GM23338 (cell line): ENCODE data around the gene ENTPD5. TPM values are rescaled to one million over a fixed set of nuclear protein-coding genes. Genes with fewer than 3 reads are reported as not detected.

Experiments used
- ATAC-seq: fragments of 200-7000 bp; cut with Tn5 transposase; 3 replicates; pipeline ENCODE4 v1.9.1; 2020
- DNase-seq: peaks from one replicate; pipeline ENCODE4 v3.0.0-alpha.2; 2015; ENCODE audit warnings: low spot score
- H2AFZ ChIP-seq: fragments of 200-600 bp; sonication (generic); 2 replicates; pipeline ENCODE4 v1.8.0; 2016; ENCODE audit warnings: antibody characterized with exemption, mild to moderate bottlenecking, moderate library complexity
- H3F3A ChIP-seq: fragments of 200-600 bp; sonication (generic); replicated peaks from 2 replicates; pipeline ENCODE4 v1.8.0; 2017; ENCODE audit warnings: antibody characterized with exemption, mixed run types, low read depth
- H3K27ac ChIP-seq: fragments of 200-600 bp; sonication (generic); 2 replicates; pipeline ENCODE4 v1.6.1; 2016; ENCODE audit warnings: low read depth
- H3K27me3 ChIP-seq: fragments of 200-600 bp; sonication (generic); 2 replicates; pipeline ENCODE4 v1.8.0; 2016; ENCODE audit warnings: mild to moderate bottlenecking, mixed run types, moderate library complexity; ENCODE audit not compliant: insufficient read depth
- H3K36me3 ChIP-seq: fragments of 200-600 bp; sonication (generic); 2 replicates; pipeline ENCODE4 v1.8.0; 2016; ENCODE audit warnings: mild to moderate bottlenecking; ENCODE audit not compliant: insufficient read depth
- H3K4me1 ChIP-seq: fragments of 200-600 bp; sonication (generic); 2 replicates; pipeline ENCODE4 v1.8.0; 2016; ENCODE audit warnings: mild to moderate bottlenecking, moderate library complexity; ENCODE audit not compliant: insufficient read depth
- H3K4me2 ChIP-seq: fragments of 200-600 bp; sonication (generic); 2 replicates; pipeline ENCODE4 v1.7.1; 2017; ENCODE audit warnings: mixed run types
- H3K4me3 ChIP-seq: fragments of 200-600 bp; sonication (generic); 2 replicates; pipeline ENCODE4 v1.6.1; 2016; ENCODE audit warnings: mixed run types
- H3K79me2 ChIP-seq: fragments of 200-600 bp; sonication (generic); replicated peaks from 2 replicates; pipeline ENCODE4 v1.8.0; 2017; ENCODE audit warnings: mild to moderate bottlenecking; ENCODE audit not compliant: insufficient read depth
- H3K9me2 ChIP-seq: fragments of 200-600 bp; sonication (generic); 2 replicates; pipeline ENCODE4 v1.8.0; 2017; ENCODE audit not compliant: insufficient read depth
- H4K20me1 ChIP-seq: fragments of 200-600 bp; sonication (generic); replicated peaks from 2 replicates; pipeline ENCODE4 v1.8.0; 2017; ENCODE audit warnings: mild to moderate bottlenecking; ENCODE audit not compliant: insufficient read depth
- H3K27ac Mint-ChIP-seq: 2 replicates; pipeline ENCODE4 v1.8.0; 2020; ENCODE audit warnings: inconsistent platforms, mild to moderate bottlenecking, moderate library complexity, mixed read lengths
- H3K27me3 Mint-ChIP-seq: 3 replicates; pipeline ENCODE4 v1.8.0; 2022; ENCODE audit warnings: low read depth, mild to moderate bottlenecking, moderate library complexity, mixed read lengths, inconsistent platforms; ENCODE audit not compliant: insufficient read depth, poor library complexity
- H3K36me3 Mint-ChIP-seq: 3 replicates; pipeline ENCODE4 v1.8.0; 2021; ENCODE audit warnings: low read depth, mild to moderate bottlenecking, inconsistent platforms, moderate library complexity, mixed read lengths
- H3K4me1 Mint-ChIP-seq: 3 replicates; pipeline ENCODE4 v1.8.0; 2020; ENCODE audit warnings: mild to moderate bottlenecking, inconsistent platforms, mixed read lengths
- H3K4me3 Mint-ChIP-seq: 3 replicates; pipeline ENCODE4 v1.8.0; 2021; ENCODE audit warnings: moderate library complexity, mild to moderate bottlenecking, inconsistent platforms, mixed read lengths
- H3K9me3 Mint-ChIP-seq: 3 replicates; pipeline ENCODE4 v1.8.0; 2020; ENCODE audit warnings: moderate library complexity, mild to moderate bottlenecking, inconsistent platforms, mixed read lengths
- CREB1 ChIP-seq: fragments of 250-450 bp; sonication (Bioruptor Pico); IDR thresholded peaks from 2 replicates; pipeline ENCODE4 v1.5.0; 2020; ENCODE audit warnings: low read depth, mild to moderate bottlenecking, moderate library complexity
- EZH2 ChIP-seq: fragments of 200-600 bp; sonication (generic); IDR thresholded peaks from one replicate; pipeline ENCODE4 v1.8.0; 2017; ENCODE audit warnings: antibody characterized with exemption, mild to moderate bottlenecking, low read depth; ENCODE audit not compliant: unreplicated experiment
- EZH2phosphoT487 ChIP-seq: fragments of 200-600 bp; sonication (generic); IDR thresholded peaks from one replicate; pipeline ENCODE4 v1.8.1; 2018; ENCODE audit warnings: antibody characterized with exemption; ENCODE audit not compliant: unreplicated experiment
- JUNB ChIP-seq: IDR thresholded peaks from one replicate; pipeline ENCODE4 v1.6.1; 2016; ENCODE audit warnings: antibody characterized with exemption; ENCODE audit not compliant: unreplicated experiment
- POLR2AphosphoS5 ChIP-seq: IDR thresholded peaks from 2 replicates; pipeline ENCODE4 v1.6.1; 2016; ENCODE audit warnings: antibody characterized with exemption, low read depth
- STAT1 ChIP-seq: IDR thresholded peaks from one replicate; pipeline ENCODE4 v1.6.1; 2016; ENCODE audit warnings: antibody characterized with exemption; ENCODE audit not compliant: unreplicated experiment
- ZNF114 ChIP-seq: fragments of 250-450 bp; sonication (Bioruptor Pico); IDR thresholded peaks from 2 replicates; pipeline ENCODE4 v1.5.0; 2020; ENCODE audit warnings: mild to moderate bottlenecking, moderate library complexity
- ZNF331 ChIP-seq: fragments of 250-450 bp; sonication (Bioruptor Pico); IDR thresholded peaks from 2 replicates; pipeline ENCODE4 v1.5.0; 2020; ENCODE audit warnings: low read depth, mild to moderate bottlenecking, moderate library complexity
- polyA plus RNA-seq: library from polyadenylated mRNA; unstranded; fragments of >200 nt; fragmentation: Nextera tagmentation; extraction: Ambion mirVana; gene quantifications from 2 replicates; pipeline ENCODE4 v1.2.1, GENCODE V29; 2016
- total RNA-seq: library from RNA; depleted of rRNA; stranded (reverse); fragments of >200 nt; shearing (Covaris generic); gene quantifications from 2 replicates; pipeline ENCODE4 v1.2.3, GENCODE V29; 2014
- TF ChIP-seq, protein P1 (sequence below): IDR thresholded peaks from one replicate; pipeline ENCODE4 v1.6.1; 2018; ENCODE audit warnings: antibody characterized with exemption; ENCODE audit not compliant: unreplicated experiment
- TF ChIP-seq, protein P2 (sequence below): fragments of 250-450 bp; sonication (Bioruptor Pico); IDR thresholded peaks from 2 replicates; pipeline ENCODE4 v1.5.0; 2020; ENCODE audit warnings: mild to moderate bottlenecking, moderate library complexity
- TF ChIP-seq, protein P3 (sequence below): IDR thresholded peaks from 2 replicates; pipeline ENCODE4 v1.6.1; 2016; ENCODE audit warnings: antibody characterized with exemption

ENTPD5 gene
- total and polyA plus RNA-seq, 2 experiments from 2014 or later = 4.6 to 5.5 TPM

DNA sequence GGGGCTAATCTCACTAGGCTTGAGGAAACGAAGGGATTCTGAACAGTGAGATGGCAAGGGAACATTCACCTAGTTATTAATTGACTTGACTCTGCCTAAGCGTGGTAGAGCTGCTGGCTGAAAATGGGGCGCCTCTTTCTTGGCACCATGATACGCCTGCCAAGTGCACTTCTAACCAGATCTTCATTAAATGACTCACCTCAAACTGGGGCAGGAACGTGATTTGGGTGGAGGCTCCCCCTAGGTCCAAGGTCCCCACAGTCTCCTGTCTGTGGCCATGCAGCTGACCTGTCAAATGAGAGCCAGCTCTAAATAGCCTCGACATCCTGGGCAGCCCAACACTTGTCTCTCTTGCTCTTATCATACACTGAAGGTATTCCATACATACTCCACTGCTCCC lies 43.0 kb downstream of the ENTPD5 start:
- H3K4me3 Mint-ChIP-seq = no peak overlapping the region
- H3K27me3 Mint-ChIP-seq = peaks cover 1% of the 10 kb centered on the region
- Histone ChIP-seq H3K4me2 (no peak overlapping the region), H3K27me3 (no peaks in the 10 kb centered on the region), H3K4me3 (no peak overlapping the region), H3K79me2 (no peaks in the 10 kb centered on the region), H2AFZ (no peak overlapping the region), H3K9me2 (no peaks in the 10 kb centered on the region), H4K20me1 (no peaks in the 10 kb centered on the region; the same call in 1 of the 2 replicates), H3K36me3 (no peaks in the 10 kb centered on the region), H3K4me1 (no peaks in the 10 kb centered on the region), H3K27ac (no peak overlapping the region), H3F3A (no peaks in the 10 kb centered on the region)
- DNase-seq = no peak
- no peaks in the 10 kb centered on the region for H3K9me3 Mint-ChIP-seq
- TF ChIP-seq CREB1 (CRISPR knock-in tag) (no peak), EZH2 (no peak), ZNF331 (CRISPR knock-in tag) (no peak), EZH2phosphoT487 (no peak), ZNF114 (CRISPR knock-in tag) (no peak), POLR2AphosphoS5 (no peak), JUNB (no peak), STAT1 (no peak)
- TF ChIP-seq, protein P1, sequence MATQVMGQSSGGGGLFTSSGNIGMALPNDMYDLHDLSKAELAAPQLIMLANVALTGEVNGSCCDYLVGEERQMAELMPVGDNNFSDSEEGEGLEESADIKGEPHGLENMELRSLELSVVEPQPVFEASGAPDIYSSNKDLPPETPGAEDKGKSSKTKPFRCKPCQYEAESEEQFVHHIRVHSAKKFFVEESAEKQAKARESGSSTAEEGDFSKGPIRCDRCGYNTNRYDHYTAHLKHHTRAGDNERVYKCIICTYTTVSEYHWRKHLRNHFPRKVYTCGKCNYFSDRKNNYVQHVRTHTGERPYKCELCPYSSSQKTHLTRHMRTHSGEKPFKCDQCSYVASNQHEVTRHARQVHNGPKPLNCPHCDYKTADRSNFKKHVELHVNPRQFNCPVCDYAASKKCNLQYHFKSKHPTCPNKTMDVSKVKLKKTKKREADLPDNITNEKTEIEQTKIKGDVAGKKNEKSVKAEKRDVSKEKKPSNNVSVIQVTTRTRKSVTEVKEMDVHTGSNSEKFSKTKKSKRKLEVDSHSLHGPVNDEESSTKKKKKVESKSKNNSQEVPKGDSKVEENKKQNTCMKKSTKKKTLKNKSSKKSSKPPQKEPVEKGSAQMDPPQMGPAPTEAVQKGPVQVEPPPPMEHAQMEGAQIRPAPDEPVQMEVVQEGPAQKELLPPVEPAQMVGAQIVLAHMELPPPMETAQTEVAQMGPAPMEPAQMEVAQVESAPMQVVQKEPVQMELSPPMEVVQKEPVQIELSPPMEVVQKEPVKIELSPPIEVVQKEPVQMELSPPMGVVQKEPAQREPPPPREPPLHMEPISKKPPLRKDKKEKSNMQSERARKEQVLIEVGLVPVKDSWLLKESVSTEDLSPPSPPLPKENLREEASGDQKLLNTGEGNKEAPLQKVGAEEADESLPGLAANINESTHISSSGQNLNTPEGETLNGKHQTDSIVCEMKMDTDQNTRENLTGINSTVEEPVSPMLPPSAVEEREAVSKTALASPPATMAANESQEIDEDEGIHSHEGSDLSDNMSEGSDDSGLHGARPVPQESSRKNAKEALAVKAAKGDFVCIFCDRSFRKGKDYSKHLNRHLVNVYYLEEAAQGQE = no peak
- TF ChIP-seq, protein P2, sequence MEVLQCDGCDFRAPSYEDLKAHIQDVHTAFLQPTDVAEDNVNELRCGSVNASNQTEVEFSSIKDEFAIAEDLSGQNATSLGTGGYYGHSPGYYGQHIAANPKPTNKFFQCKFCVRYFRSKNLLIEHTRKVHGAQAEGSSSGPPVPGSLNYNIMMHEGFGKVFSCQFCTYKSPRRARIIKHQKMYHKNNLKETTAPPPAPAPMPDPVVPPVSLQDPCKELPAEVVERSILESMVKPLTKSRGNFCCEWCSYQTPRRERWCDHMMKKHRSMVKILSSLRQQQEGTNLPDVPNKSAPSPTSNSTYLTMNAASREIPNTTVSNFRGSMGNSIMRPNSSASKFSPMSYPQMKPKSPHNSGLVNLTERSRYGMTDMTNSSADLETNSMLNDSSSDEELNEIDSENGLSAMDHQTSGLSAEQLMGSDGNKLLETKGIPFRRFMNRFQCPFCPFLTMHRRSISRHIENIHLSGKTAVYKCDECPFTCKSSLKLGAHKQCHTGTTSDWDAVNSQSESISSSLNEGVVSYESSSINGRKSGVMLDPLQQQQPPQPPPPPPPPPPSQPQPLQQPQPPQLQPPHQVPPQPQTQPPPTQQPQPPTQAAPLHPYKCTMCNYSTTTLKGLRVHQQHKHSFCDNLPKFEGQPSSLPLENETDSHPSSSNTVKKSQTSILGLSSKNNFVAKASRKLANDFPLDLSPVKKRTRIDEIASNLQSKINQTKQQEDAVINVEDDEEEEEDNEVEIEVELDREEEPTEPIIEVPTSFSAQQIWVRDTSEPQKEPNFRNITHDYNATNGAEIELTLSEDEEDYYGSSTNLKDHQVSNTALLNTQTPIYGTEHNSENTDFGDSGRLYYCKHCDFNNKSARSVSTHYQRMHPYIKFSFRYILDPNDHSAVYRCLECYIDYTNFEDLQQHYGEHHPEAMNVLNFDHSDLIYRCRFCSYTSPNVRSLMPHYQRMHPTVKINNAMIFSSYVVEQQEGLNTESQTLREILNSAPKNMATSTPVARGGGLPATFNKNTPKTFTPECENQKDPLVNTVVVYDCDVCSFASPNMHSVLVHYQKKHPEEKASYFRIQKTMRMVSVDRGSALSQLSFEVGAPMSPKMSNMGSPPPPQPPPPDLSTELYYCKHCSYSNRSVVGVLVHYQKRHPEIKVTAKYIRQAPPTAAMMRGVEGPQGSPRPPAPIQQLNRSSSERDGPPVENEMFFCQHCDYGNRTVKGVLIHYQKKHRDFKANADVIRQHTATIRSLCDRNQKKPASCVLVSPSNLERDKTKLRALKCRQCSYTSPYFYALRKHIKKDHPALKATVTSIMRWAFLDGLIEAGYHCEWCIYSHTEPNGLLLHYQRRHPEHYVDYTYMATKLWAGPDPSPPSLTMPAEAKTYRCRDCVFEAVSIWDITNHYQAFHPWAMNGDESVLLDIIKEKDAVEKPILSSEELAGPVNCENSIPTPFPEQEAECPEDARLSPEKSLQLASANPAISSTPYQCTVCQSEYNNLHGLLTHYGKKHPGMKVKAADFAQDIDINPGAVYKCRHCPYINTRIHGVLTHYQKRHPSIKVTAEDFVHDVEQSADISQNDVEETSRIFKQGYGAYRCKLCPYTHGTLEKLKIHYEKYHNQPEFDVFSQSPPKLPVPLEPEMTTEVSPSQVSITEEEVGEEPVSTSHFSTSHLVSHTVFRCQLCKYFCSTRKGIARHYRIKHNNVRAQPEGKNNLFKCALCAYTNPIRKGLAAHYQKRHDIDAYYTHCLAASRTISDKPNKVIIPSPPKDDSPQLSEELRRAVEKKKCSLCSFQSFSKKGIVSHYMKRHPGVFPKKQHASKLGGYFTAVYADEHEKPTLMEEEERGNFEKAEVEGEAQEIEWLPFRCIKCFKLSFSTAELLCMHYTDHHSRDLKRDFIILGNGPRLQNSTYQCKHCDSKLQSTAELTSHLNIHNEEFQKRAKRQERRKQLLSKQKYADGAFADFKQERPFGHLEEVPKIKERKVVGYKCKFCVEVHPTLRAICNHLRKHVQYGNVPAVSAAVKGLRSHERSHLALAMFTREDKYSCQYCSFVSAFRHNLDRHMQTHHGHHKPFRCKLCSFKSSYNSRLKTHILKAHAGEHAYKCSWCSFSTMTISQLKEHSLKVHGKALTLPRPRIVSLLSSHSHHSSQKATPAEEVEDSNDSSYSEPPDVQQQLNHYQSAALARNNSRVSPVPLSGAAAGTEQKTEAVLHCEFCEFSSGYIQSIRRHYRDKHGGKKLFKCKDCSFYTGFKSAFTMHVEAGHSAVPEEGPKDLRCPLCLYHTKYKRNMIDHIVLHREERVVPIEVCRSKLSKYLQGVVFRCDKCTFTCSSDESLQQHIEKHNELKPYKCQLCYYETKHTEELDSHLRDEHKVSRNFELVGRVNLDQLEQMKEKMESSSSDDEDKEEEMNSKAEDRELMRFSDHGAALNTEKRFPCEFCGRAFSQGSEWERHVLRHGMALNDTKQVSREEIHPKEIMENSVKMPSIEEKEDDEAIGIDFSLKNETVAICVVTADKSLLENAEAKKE (CRISPR knock-in tag) = no peak
- TF ChIP-seq, protein P3, sequence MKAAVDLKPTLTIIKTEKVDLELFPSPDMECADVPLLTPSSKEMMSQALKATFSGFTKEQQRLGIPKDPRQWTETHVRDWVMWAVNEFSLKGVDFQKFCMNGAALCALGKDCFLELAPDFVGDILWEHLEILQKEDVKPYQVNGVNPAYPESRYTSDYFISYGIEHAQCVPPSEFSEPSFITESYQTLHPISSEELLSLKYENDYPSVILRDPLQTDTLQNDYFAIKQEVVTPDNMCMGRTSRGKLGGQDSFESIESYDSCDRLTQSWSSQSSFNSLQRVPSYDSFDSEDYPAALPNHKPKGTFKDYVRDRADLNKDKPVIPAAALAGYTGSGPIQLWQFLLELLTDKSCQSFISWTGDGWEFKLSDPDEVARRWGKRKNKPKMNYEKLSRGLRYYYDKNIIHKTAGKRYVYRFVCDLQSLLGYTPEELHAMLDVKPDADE = no peak
- H3K36me3 Mint-ChIP-seq = no peaks in the 10 kb centered on the region
- no peak overlapping the region for H3K27ac Mint-ChIP-seq
- H3K4me1 Mint-ChIP-seq = peaks cover 5% of the 10 kb centered on the region; the same call in 1 of the 3 replicates
- ATAC-seq = no peak
